Esophagus squamous epithelium (tissue), 4 donors: ENCODE measurements around the gene POLE3.
"Not testable (repeated sequence)": the region's sequence is repeated elsewhere in the genome, so short reads cannot be mapped to it uniquely, and the experiment has no call there.

Source experiments
- POLR2A ChIP-seq, 4 donors: fragments of 450-650 bp; IDR thresholded peaks; one replicate each; pipeline ENCODE4 v1.6.1; 2017; ENCODE audit warnings: antibody characterized with exemption in 4 of 4, mild to moderate bottlenecking in 4 of 4, moderate library complexity in 3 of 4
- TF ChIP-seq, protein P1 (sequence below), 6 experiments: fragments of 450-650 bp in 4 of 6; fragments of 200-600 bp in 2 of 6; sonication (generic) in 2 of 6; IDR thresholded peaks; one replicate each; pipeline ENCODE4 v1.5.1; 2016 to 2019; ENCODE audit warnings: antibody characterized with exemption in 6 of 6, mild to moderate bottlenecking in 4 of 6, moderate library complexity in 4 of 6

DNA sequence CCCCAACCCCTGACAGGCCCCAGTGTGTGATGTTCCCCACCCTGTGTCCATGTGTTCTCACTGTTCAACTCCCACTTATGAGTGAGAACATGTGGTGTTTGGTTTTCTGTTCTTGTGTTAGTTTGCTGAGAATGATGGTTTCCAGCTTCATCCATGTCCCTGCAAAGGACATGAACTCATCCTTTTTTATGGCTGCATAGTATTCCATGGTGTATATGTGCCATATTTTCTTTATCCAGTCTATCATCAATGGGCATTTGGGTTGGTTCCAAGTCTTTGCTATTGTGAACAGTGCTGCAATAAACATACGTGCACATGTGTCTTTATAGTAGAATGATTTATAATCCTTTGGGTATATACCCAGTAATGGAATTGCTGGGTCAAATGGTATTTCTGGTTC is 27.2 kb upstream of the POLE3 start:
- TF ChIP-seq, protein P1, sequence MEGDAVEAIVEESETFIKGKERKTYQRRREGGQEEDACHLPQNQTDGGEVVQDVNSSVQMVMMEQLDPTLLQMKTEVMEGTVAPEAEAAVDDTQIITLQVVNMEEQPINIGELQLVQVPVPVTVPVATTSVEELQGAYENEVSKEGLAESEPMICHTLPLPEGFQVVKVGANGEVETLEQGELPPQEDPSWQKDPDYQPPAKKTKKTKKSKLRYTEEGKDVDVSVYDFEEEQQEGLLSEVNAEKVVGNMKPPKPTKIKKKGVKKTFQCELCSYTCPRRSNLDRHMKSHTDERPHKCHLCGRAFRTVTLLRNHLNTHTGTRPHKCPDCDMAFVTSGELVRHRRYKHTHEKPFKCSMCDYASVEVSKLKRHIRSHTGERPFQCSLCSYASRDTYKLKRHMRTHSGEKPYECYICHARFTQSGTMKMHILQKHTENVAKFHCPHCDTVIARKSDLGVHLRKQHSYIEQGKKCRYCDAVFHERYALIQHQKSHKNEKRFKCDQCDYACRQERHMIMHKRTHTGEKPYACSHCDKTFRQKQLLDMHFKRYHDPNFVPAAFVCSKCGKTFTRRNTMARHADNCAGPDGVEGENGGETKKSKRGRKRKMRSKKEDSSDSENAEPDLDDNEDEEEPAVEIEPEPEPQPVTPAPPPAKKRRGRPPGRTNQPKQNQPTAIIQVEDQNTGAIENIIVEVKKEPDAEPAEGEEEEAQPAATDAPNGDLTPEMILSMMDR (IDR thresholded peaks at IDR 0.05): not testable (repeated sequence)
- TF ChIP-seq POLR2A (IDR thresholded peaks at IDR 0.05): not testable (repeated sequence)
